ENCODE data around the gene SSBP3. TPM values are rescaled to one million over a fixed set of nuclear protein-coding genes. Genes with fewer than 3 reads are reported as not detected.

SSBP3 gene
- polyA plus RNA-seq, 1 donor (not counting 4 experiments of a cell fraction or from before 2014, with no cell fraction given) = 16.9 TPM

- no peak for TF ChIP-seq EZH2 (IDR thresholded peaks at IDR 0.05; ENCODE audit: low read length)
- TF ChIP-seq CTCF (optimal IDR thresholded peaks at IDR 0.05 in 1 of 3, IDR thresholded peaks at IDR 0.05 in 1 of 3, conservative IDR thresholded peaks at IDR 0.05 in 1 of 3; ENCODE audit: extremely low read depth in 1 of 3, insufficient read depth in 2 of 3, low read length in 3 of 3) = no peak
Measured at GRCh38 chr1:54285815-54286345, 120.3 kb downstream of the SSBP3 start.

GRCh38 chr1:54284781-54285529 is 121.2 kb downstream of the SSBP3 start:
- FAIRE-seq (no peak), DNase-seq (ENCODE audit: low read depth, low spot score) (no peak)
- Histone ChIP-seq H3K79me2 (ENCODE audit: control insufficient read depth, insufficient read depth, low read length) (peaks cover 8% of the 10 kb centered on the region), H2AFZ (ENCODE audit: control insufficient read depth, low read length) (no peak overlapping the region), H3K27ac (ENCODE audit: control insufficient read depth, insufficient read depth, low read length) (no peak overlapping the region), H3K4me3 (ENCODE audit: control insufficient read depth in 2 of 3, extremely low read depth in 1 of 3, insufficient read depth in 2 of 3, low read depth in 1 of 3, low read length in 3 of 3) (no peak overlapping the region), H4K20me1 (ENCODE audit: control insufficient read depth, extremely low read depth, insufficient read depth, low read length) (no peaks in the 10 kb centered on the region), H3K9ac (ENCODE audit: control insufficient read depth, extremely low read depth, insufficient read depth, low read length) (no peak overlapping the region), H3K9me3 (ENCODE audit: control insufficient read depth, low read depth, low read length) (no peaks in the 10 kb centered on the region), H3K36me3 (ENCODE audit: control insufficient read depth in 2 of 2, extremely low read depth in 1 of 2, insufficient read depth in 2 of 2, low read length in 2 of 2) (peaks cover 0 to 2% of the 10 kb centered on the region in 2 experiments), H3K4me2 (ENCODE audit: control insufficient read depth, extremely low read depth, insufficient read depth, low read depth, low read length) (no peak overlapping the region), H3K27me3 (ENCODE audit: control insufficient read depth, extremely low read depth, insufficient read depth, low read length) (no peaks in the 10 kb centered on the region), H3K4me1 (ENCODE audit: control insufficient read depth, extremely low read depth, insufficient read depth, low read length) (peaks cover 20% of the 10 kb centered on the region), H3K9me1 (ENCODE audit: control insufficient read depth, extremely low read depth, insufficient read depth, low read length) (no peaks in the 10 kb centered on the region)
- dilution Hi-C loops (cut with MboI; ENCODE audit: extremely low pct_ligation_motif_present, low sequenced_read_pairs) = no loop called here
- TF ChIP-seq CTCF (optimal IDR thresholded peaks at IDR 0.05 in 1 of 3, IDR thresholded peaks at IDR 0.05 in 1 of 3, conservative IDR thresholded peaks at IDR 0.05 in 1 of 3; ENCODE audit: extremely low read depth in 1 of 3, insufficient read depth in 2 of 3, low read length in 3 of 3) (no peak), EZH2 (IDR thresholded peaks at IDR 0.05; ENCODE audit: low read length) (no peak)

More at GRCh38 chr1:54285815-54286345, 120.3 kb downstream of the SSBP3 start:
- Histone ChIP-seq H3K4me1 (ENCODE audit: control insufficient read depth, extremely low read depth, insufficient read depth, low read length) (peaks cover 28% of the 10 kb centered on the region), H3K36me3 (ENCODE audit: control insufficient read depth in 2 of 2, extremely low read depth in 1 of 2, insufficient read depth in 2 of 2, low read length in 2 of 2) (no peaks in the 10 kb centered on the region), H3K9me3 (ENCODE audit: control insufficient read depth, low read depth, low read length) (no peaks in the 10 kb centered on the region), H4K20me1 (ENCODE audit: control insufficient read depth, extremely low read depth, insufficient read depth, low read length) (no peaks in the 10 kb centered on the region), H2AFZ (ENCODE audit: control insufficient read depth, low read length) (no peak overlapping the region), H3K27me3 (ENCODE audit: control insufficient read depth, extremely low read depth, insufficient read depth, low read length) (no peaks in the 10 kb centered on the region), H3K4me2 (ENCODE audit: control insufficient read depth, extremely low read depth, insufficient read depth, low read depth, low read length) (no peak overlapping the region), H3K4me3 (ENCODE audit: control insufficient read depth in 2 of 3, extremely low read depth in 1 of 3, insufficient read depth in 2 of 3, low read depth in 1 of 3, low read length in 3 of 3) (no peak overlapping the region), H3K27ac (ENCODE audit: control insufficient read depth, insufficient read depth, low read length) (no peak overlapping the region), H3K79me2 (ENCODE audit: control insufficient read depth, insufficient read depth, low read length) (peaks cover 8% of the 10 kb centered on the region), H3K9me1 (ENCODE audit: control insufficient read depth, extremely low read depth, insufficient read depth, low read length) (no peaks in the 10 kb centered on the region), H3K9ac (ENCODE audit: control insufficient read depth, extremely low read depth, insufficient read depth, low read length) (no peak overlapping the region)
- no peak for DNase-seq (ENCODE audit: low read depth, low spot score)
- dilution Hi-C loops (cut with MboI; ENCODE audit: extremely low pct_ligation_motif_present, low sequenced_read_pairs) = no loop called here
- FAIRE-seq = no peak
